Brain pericyte (primary cell): ENCODE measurements around the gene INO80D.
A peak's percentile ranks its signal among the peaks of the same experiment; 100 is the strongest.

Experiments used
- DNase-seq: peaks from one replicate; pipeline ENCODE4 v3.0.0-alpha.2; 2012; ENCODE audit warnings: low read depth, low spot score

INO80D gene

GRCh38 chr2:205947621-205948495 lies 138.1 kb downstream of the INO80D start:
- peak; percentile 55 for DNase-seq

- no peak for DNase-seq
Measured at GRCh38 chr2:205946226-205946625, 139.7 kb downstream of the INO80D start.
